ENCODE results near the gene TCAF2. TPM values are rescaled to one million over a fixed set of nuclear protein-coding genes. Genes with fewer than 3 reads are reported as not detected.

TCAF2 gene
- 3.6 and 7.6 TPM in 2 replicates for total RNA-seq

DNA sequence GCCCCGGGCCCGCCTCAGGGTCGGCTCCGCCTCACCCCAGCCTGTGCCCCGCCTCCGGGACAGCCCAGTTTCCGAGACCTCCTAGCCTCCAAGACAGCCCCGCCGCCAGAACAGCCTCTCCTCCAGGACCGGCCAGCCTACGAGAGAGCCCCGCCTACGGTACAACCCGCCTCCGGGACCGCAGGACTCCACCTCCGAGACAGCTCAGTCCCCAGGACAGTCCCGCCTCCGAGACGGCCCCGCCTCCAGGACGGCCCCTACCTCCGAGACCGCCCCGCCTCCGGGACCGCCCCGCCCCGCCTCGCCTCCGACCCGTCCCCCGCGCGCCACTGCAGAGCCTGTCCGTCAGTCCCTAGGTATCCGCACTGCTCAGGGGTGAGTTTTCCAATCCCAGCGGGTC, at the start of gene TCAF2:
TSS of gene TCAF2 (plus strand) at position 329 of the 400 bp plus-strand sequence.

DNA sequence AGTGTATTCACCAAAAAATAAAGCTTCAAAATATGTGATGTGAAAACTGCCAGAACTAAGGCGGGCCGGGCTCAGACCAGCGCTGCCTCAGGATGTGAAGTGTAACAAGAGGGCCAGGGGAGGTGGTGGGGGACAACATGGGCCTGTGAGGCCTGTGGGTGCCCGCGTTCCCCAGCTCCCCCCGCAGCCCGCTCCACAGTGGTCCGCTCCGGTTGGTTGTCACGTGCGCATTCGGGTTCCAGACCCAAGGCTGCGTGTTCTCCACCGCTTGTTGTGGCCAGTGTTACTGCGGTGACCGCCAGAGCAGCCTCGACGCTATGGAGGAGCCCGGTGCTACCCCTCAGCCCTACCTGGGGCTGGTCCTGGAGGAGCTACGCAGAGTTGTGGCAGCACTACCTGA, 49.3 kb upstream of the TCAF2 start, which contains the start of gene CTAGE15:
TSS of gene CTAGE15 (plus strand) at position 301 of the 400 bp plus-strand sequence. CDS start at position 318, 17 bp downstream.

Small RNAs within 50 kb of the gene (small RNA-seq; reads per million reads assigned to genes)
- gene AC073264.2: not detected
- gene RNU6-162P: not detected

Other genes with a start within 250 kb of the TCAF2 start
- 75.5 and 93.1 TPM in 2 replicates for gene ZYX, start 239.6 kb upstream of the TCAF2 start, total RNA-seq
- not detected in 2 replicates for gene EPHA1, start 212.1 kb upstream of the TCAF2 start, total RNA-seq
- not detected in 2 replicates for gene TAS2R60, start 177.5 kb upstream of the TCAF2 start, total RNA-seq
- 0.49 TPM in 1 of 2 replicates, not detected in the other for gene TAS2R41, start 143.1 kb upstream of the TCAF2 start, total RNA-seq
- 0.36 and 1.5 TPM in 2 replicates for gene CTAGE15, start 49.2 kb upstream of the TCAF2 start, total RNA-seq
- gene CTAGE6, start 136.7 kb downstream of the TCAF2 start, total RNA-seq: 0.65 and 0.97 TPM in 2 replicates

All from hair follicle dermal papilla cell (primary cell).